ENCODE results near the gene BDKRB2. TPM values are rescaled to one million over a fixed set of nuclear protein-coding genes. Genes with fewer than 3 reads are reported as not detected.

The BDKRB2 gene
- total and polyA plus RNA-seq, 2 of the 13 experiments (the other 11 are each of a cell fraction or from before 2014, with no cell fraction given) = 0.03 TPM; not detected in 1

GRCh38 chr14:96267916-96268315 is 63.3 kb downstream of the BDKRB2 start:
- Histone ChIP-seq H3K4me2 (ENCODE audit: low read depth, low read length) (no peak overlapping the region), H3K79me2 (ENCODE audit: insufficient read depth, low read length) (no peaks in the 10 kb centered on the region), H3K27me3 (ENCODE audit: control insufficient read depth in 1 of 2, insufficient read depth in 2 of 2, low read length in 2 of 2) (peaks cover 0 to 13% of the 10 kb centered on the region in 2 experiments; a peak in 1 of 5 replicates), H3K9me3 (ENCODE audit: low read length) (peaks cover 7% of the 10 kb centered on the region; the same call in 1 of the 2 replicates), H3K36me3 (replicated peaks in 1 of 2; ENCODE audit: control insufficient read depth in 1 of 2, insufficient read depth in 2 of 2, low read length in 2 of 2) (no peaks in the 10 kb centered on the region), H3K9ac (ENCODE audit: insufficient read depth, low read depth, low read length) (no peak overlapping the region), H4K20me1 (ENCODE audit: insufficient read depth, low read length) (no peaks in the 10 kb centered on the region), H2AFZ (ENCODE audit: low read length) (no peak overlapping the region), H3K4me1 (ENCODE audit: insufficient read depth, low read length) (peaks cover 22% of the 10 kb centered on the region), H3K4me3 (replicated peaks in 1 of 3; ENCODE audit: insufficient read depth in 1 of 3, low read depth in 2 of 3, low read length in 3 of 3) (no peak overlapping the region), H3K27ac (ENCODE audit: extremely low read length, insufficient read depth, low read length) (no peak overlapping the region)
- POLR2A ChIA-PET = no interaction called here
- in situ Hi-C loops (cut with HindIII; ENCODE audit: extremely low pct_ligation_motif_present, low pct_unique_long_range_greater_than_20kb) = no loop called here
- FAIRE-seq (no peak), ATAC-seq (no peak), DNase-seq (ENCODE audit: low spot score) (no peak)
- CTCF ChIA-PET (ENCODE audit: low intra/inter-chr PET ratio, low total read pairs) = no interaction called here
- intact Hi-C loops (cut with micrococcal nuclease; ENCODE audit: unreplicated experiment) = loop anchor here (10.0 kb wide), 1 partner anchor 63 kb away; the partner anchor contains the start of gene BDKRB2
- no TSS peak for BruUV-seq (replicated peaks)
- 63% methylated on average over 4 of the region's 5 CpGs for WGBS (ENCODE audit: low lambda C conversion rate)
- TF ChIP-seq UBTF (CRISPR knock-in tag; IDR thresholded peaks at IDR 0.05) = no peak
- TF ChIP-seq ZNF276 (CRISPR knock-in tag; IDR thresholded peaks at IDR 0.05; ENCODE audit: low read depth) = no peak
- TF ChIP-seq ZNF235 (CRISPR knock-in tag; IDR thresholded peaks at IDR 0.05; ENCODE audit: borderline replicate concordance) = no peak
- no peak for TF ChIP-seq HHEX (CRISPR knock-in tag; IDR thresholded peaks at IDR 0.05)
- no peak for TF ChIP-seq AGO1 (IDR thresholded peaks at IDR 0.05; ENCODE audit: low read depth, low read length, poor library complexity, severe bottlenecking)
